OCI-M2 (cell line): ENCODE results near the gene PPFIBP1.
"Not testable (repeated sequence)": the region's sequence is repeated elsewhere in the genome, so short reads cannot be mapped to it uniquely, and the experiment has no call there.

ENCODE experiments used
- DNase-seq: peaks from one replicate; lab custom pipeline; 2025; ENCODE audit not compliant: unreplicated experiment; lab: John Stamatoyannopoulos, UW

Gene PPFIBP1

GRCh38 chr12:27564612-27565213 lies 40.7 kb downstream of the PPFIBP1 start:
- no peak for DNase-seq

DNA sequence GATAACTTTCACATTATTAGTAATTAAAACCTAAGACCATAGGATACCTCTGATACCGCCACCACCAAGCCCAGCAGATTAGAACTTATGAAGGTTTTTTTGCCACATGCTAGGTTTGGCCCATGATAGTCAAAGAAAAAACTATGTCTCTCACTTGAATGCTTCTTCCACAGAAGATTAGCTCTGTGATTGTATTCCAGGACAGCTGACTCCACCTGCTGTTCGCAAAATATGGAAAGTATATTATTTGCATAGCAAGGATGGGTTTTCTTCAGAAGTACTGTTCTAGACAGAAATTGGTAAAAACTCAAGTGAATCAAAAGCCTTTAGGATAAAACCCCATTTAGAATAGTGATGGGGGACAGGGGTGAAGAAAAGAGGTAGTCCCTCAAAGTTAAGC lies 42.2 kb downstream of the PPFIBP1 start:
- DNase-seq, result no peak

GRCh38 chr12:27566626-27567025 lies 42.6 kb downstream of the PPFIBP1 start:
- DNase-seq, result no peak

- no peak for DNase-seq
Measured at GRCh38 chr12:27571463-27571862, 47.5 kb downstream of the PPFIBP1 start.

GRCh38 chr12:27572486-27573255 lies 48.7 kb downstream of the PPFIBP1 start:
- no peak for DNase-seq

DNA sequence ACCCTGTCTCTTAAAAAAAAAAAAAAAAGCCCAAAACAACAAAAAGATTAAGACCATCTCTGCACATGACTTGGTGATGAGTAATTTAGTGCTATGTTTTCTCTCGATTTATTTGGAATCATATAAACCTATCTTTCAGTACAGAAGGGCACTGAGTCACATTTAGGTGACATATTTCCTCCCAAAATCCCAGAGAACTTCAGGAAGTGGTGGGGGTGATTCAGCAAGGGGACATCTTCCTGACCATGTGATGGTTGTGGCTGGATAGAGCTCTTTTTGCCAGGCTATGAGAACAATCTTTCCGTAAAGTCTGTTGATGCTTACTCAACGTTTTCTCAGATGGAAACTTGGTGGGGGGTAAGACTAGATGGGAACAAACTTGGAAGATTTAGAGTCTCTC lies 50.0 kb downstream of the PPFIBP1 start:
- DNase-seq, result no peak

DNA sequence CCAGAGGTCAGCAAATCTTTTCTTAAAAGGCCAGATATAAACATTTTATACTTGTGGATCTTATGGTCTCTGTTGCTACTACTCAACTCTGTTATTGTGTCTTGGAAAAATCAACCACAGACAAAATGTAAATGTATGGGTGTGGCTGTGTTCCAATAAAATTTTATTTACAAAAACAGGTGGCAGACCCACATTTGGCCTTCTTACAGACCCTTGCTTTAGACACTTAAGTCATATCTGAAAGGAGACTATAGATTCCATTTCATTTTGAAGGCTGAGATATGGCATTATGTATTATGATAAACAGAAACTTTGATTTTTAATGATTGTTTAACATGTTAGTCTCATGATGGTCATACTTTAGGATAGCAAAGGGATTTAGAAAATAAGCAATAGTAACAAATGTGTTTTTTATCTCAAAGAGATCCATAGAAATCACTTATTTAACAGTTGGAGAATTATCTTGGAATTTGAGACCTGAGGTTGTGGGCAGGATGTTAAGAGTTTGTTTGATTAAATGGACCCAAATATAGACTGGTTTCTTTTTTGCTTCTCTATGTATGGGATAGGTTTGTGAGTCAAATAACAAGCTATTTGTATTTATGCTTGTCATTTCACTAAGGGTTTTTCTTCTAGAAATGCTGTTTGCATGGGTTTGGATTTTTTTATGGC lies 51.2 kb downstream of the PPFIBP1 start:
- no peak for DNase-seq

- DNase-seq, result no peak
Measured at GRCh38 chr12:27575762-27576118, 51.7 kb downstream of the PPFIBP1 start.

- DNase-seq, result no peak
Measured at GRCh38 chr12:27576667-27577347, 52.8 kb downstream of the PPFIBP1 start.

- no peak for DNase-seq
Measured at GRCh38 chr12:27577688-27578087, 53.7 kb downstream of the PPFIBP1 start.

- DNase-seq, result no peak
Measured at GRCh38 chr12:27578689-27579372, 54.8 kb downstream of the PPFIBP1 start.

DNA sequence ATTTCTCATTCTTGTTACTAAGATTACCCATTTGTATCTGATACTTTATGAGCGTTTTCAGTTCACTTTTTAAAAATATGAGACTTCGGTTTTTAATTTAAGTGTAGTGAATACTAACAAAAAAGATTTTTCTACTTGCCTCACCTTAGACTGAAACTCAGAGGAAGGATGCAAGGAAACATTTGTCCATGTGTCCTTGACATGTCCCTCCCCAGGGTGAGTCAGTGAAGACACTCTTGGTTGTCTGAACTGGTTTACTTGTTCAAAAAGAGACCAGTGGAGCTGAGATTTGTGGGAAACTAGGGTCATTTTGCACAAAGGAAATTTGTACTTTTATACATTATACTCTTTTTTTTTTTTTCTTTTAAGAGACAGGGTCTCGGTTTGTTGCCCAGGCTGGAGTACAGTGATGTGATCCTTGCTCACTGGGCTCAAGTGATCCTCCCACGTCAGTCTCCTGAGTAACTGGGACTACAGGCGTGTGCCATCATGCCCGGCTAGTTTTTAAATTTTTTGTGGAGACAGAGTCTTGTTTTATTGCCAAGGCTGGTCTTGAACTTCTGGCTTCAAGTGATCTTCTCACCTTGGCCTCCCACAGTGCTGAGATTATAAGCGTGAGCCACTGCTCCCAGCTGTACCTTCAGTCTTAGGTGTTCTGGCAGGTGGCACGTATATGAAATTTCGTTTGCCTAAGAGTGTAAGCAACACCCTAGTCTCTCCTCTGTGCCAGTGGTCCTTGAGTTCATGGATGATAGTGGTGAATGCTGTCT lies 56.7 kb downstream of the PPFIBP1 start:
- no peak for DNase-seq

- not testable (repeated sequence) for DNase-seq
Measured at GRCh38 chr12:27581331-27581671, 57.3 kb downstream of the PPFIBP1 start.

DNA sequence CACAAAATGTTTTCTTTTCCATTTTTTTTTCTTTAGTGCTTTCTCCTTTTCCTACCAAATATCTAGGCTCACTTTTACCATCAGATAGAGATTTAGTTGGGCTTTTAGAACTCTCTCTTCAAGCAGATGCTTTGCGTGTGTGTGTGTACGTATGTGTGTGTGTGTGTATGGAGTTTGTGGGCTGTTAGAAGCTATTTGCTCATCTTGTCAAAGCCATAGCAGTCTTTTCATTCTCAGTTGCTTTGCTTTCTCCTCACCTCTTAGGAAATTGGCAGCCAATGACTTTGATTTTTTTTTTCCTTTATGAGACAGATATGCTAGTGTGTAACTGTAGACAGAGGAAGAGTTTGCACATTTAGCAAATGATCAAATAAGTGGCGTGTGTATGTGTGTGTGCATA lies 57.8 kb downstream of the PPFIBP1 start:
- DNase-seq, result not testable (repeated sequence)

GRCh38 chr12:27582445-27582844 lies 58.4 kb downstream of the PPFIBP1 start:
- DNase-seq, result not testable (repeated sequence)

- DNase-seq, result no peak
Measured at GRCh38 chr12:27583057-27583797, 59.2 kb downstream of the PPFIBP1 start.

- no peak for DNase-seq
Measured at GRCh38 chr12:27583981-27584380, 60.0 kb downstream of the PPFIBP1 start.

GRCh38 chr12:27585739-27586265 lies 61.8 kb downstream of the PPFIBP1 start:
- DNase-seq, result no peak

GRCh38 chr12:27588075-27588730 lies 64.2 kb downstream of the PPFIBP1 start:
- DNase-seq, result not testable (repeated sequence)
